ENCODE data around the gene ANKRD22.

The ANKRD22 gene

GRCh38 chr10:88835096-88835909 lies 16.3 kb downstream of the ANKRD22 start:
- peak; percentile 86 for DNase-seq

- DNase-seq: no peak
These were observed 17.9 kb downstream of the ANKRD22 start for GRCh38 chr10:88833723-88834122.

- no peak for DNase-seq
These were observed 18.5 kb downstream of the ANKRD22 start for GRCh38 chr10:88833156-88833555.

GRCh38 chr10:88832376-88832775 lies 19.3 kb downstream of the ANKRD22 start:
- no peak for DNase-seq

- no peak for DNase-seq
These were observed 19.9 kb downstream of the ANKRD22 start for GRCh38 chr10:88831709-88832108.

GRCh38 chr10:88830643-88831268 lies 20.9 kb downstream of the ANKRD22 start:
- no peak for DNase-seq

GRCh38 chr10:88828310-88828709 lies 23.3 kb downstream of the ANKRD22 start:
- no peak for DNase-seq

GRCh38 chr10:88827671-88828070 lies 24.0 kb downstream of the ANKRD22 start:
- DNase-seq: no peak

GRCh38 chr10:88826388-88826787 lies 25.3 kb downstream of the ANKRD22 start:
- DNase-seq: no peak

- peak; percentile 60 for DNase-seq
These were observed 30.8 kb downstream of the ANKRD22 start for GRCh38 chr10:88820748-88821401.

GRCh38 chr10:88819290-88819689 lies 32.4 kb downstream of the ANKRD22 start:
- peak; percentile 12 for DNase-seq

GRCh38 chr10:88813200-88813599 lies 38.4 kb downstream of the ANKRD22 start:
- DNase-seq: no peak

GRCh38 chr10:88810196-88810961 lies 41.3 kb downstream of the ANKRD22 start:
- DNase-seq: peak; percentile 58

GRCh38 chr10:88809621-88810020 lies 42.0 kb downstream of the ANKRD22 start:
- DNase-seq: no peak

- no peak for DNase-seq
These were observed 45.7 kb downstream of the ANKRD22 start for GRCh38 chr10:88805924-88806323.

GRCh38 chr10:88805361-88805760 lies 46.3 kb downstream of the ANKRD22 start:
- DNase-seq: peak; percentile 14

GRCh38 chr10:88804083-88804812 lies 47.4 kb downstream of the ANKRD22 start:
- DNase-seq: no peak

- no peak for DNase-seq
These were observed 48.0 kb downstream of the ANKRD22 start for GRCh38 chr10:88803641-88804040.

GRCh38 chr10:88802523-88803285 lies 48.9 kb downstream of the ANKRD22 start, which contains the start of gene LIPM:
TSS of gene LIPM (plus strand) at chr10:88802730. CDS start at chr10:88802897, 167 bp downstream.
- no peak for DNase-seq

- DNase-seq: peak; percentile 66
These were observed 51.2 kb downstream of the ANKRD22 start for GRCh38 chr10:88800152-88801125.
